Measurements from ENCODE around the gene ZNF217. TPM values are rescaled to one million over a fixed set of nuclear protein-coding genes. Genes with fewer than 3 reads are reported as not detected.
"Not testable (repeated sequence)": the region's sequence is repeated elsewhere in the genome, so short reads cannot be mapped to it uniquely, and the experiment has no call there.

ZNF217 gene
- total RNA-seq, 1 experiment from 2014 or later = 45.6 TPM

DNA sequence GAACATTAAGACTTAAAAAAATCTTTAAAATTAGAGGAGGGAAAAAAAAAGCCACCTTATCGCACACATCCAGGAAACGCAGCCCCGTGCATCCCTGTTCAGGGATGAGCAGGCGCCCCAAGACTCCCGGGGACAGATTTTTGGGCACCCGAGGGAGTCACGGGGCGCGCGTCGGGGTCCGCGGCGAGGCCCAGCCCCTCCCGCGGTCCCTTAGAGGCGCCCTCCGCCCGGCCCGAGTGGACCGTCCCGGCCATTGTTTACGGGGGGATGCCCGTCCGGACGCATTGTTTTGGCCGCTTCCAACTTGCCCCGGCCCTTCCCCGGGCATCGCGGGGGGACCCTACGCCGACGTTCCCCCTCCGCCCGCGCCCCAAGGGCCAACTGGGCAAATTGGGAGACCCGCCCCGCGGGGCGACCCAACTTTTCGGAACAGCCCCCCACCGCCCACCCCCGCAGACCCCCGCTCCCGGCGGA is 610 bp downstream of the ZNF217 start:
- Histone ChIP-seq H3K27ac (ENCODE audit: low read length) (peak overlapping the region; percentile 81), H2AFZ (ENCODE audit: low read length) (no peak overlapping the region), H3K4me2 (ENCODE audit: low read length) (peak overlapping the region; percentile 82), H3K9ac (ENCODE audit: low read length) (peak overlapping the region; percentile 91), H3K79me2 (ENCODE audit: low read length) (peaks cover 86% of the 10 kb centered on the region), H3K9me2 (replicated peaks; ENCODE audit: low read length) (no peaks in the 10 kb centered on the region), H3K9me3 (ENCODE audit: low read length) (no peaks in the 10 kb centered on the region), H3K27me3 (ENCODE audit: low read length) (no peaks in the 10 kb centered on the region), H3K4me1 (ENCODE audit: insufficient read depth, low read length) (peaks cover 50% of the 10 kb centered on the region), H3K36me3 (ENCODE audit: low read depth, low read length) (no peaks in the 10 kb centered on the region), H4K20me1 (ENCODE audit: low read length) (no peaks in the 10 kb centered on the region), H3F3A (ENCODE audit: low read length, unreplicated experiment) (no peaks in the 10 kb centered on the region), H3K4me3 (ENCODE audit: low read length) (peak overlapping the region; percentile 92)
- TF ChIP-seq EZH2phosphoT487 (IDR thresholded peaks at IDR 0.05; ENCODE audit: borderline replicate concordance, low read length) = no peak
- TF ChIP-seq, protein P1, sequence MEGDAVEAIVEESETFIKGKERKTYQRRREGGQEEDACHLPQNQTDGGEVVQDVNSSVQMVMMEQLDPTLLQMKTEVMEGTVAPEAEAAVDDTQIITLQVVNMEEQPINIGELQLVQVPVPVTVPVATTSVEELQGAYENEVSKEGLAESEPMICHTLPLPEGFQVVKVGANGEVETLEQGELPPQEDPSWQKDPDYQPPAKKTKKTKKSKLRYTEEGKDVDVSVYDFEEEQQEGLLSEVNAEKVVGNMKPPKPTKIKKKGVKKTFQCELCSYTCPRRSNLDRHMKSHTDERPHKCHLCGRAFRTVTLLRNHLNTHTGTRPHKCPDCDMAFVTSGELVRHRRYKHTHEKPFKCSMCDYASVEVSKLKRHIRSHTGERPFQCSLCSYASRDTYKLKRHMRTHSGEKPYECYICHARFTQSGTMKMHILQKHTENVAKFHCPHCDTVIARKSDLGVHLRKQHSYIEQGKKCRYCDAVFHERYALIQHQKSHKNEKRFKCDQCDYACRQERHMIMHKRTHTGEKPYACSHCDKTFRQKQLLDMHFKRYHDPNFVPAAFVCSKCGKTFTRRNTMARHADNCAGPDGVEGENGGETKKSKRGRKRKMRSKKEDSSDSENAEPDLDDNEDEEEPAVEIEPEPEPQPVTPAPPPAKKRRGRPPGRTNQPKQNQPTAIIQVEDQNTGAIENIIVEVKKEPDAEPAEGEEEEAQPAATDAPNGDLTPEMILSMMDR (conservative IDR thresholded peaks at IDR 0.05; ENCODE audit: low read depth, low read length) = no peak
- no peak for TF ChIP-seq EZH2 (IDR thresholded peaks at IDR 0.05; ENCODE audit: low read length, unreplicated experiment)
- ChIA-PET POLR2A (ENCODE audit: unreplicated experiment) (interaction anchor here (1.0 to 1.6 kb wide), 4 partner anchors 10 to 182 kb away, joined by 3 to 22 read pairs (median 10); no protein-coding TSS in a partner anchor), CTCF (interaction anchor here (0.6 kb wide), 1 partner anchor 146 kb away, joined by 6 read pairs; no protein-coding TSS in a partner anchor)
- ATAC-seq = no peak; the same call in 1 of the 2 replicates
- no TSS peak for BruUV-seq (replicated peaks)
- intact Hi-C loops (cut with micrococcal nuclease) = loop anchor here (10.0 kb wide), 1 partner anchor 1958 kb away; no protein-coding TSS in a partner anchor
- peak; percentile 28 for DNase-seq

DNA sequence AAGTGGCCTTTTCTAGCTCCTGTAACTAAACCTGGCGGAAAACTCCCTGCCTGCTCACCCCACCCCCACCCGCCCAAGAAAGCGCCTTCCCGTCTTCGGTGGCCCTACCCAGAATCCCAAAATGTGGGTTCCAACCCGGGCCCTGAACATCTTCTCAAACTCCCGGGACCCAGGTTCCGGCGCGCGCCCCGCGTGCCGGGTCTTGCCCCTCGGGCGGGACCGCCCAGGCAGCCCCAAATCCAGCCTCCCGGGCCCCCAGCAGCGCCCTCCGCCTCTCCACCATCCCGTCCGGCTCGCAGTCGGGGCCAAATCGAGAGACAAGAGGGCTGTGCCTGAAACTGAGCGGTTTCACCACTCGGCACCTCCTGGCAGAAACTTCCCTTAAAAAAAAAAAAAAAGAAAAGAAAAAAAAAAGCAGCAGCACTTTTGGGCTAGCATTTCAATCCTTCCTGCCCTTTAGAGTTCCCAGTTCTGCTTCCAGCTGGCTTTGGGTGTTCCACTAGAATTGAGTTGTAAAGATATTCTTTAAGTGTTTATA is 1.1 kb downstream of the ZNF217 start:
- Histone ChIP-seq H3K4me2 (ENCODE audit: low read length) (peak overlapping the region; percentile 82), H3K79me2 (ENCODE audit: low read length) (peaks cover 87% of the 10 kb centered on the region), H3K4me1 (ENCODE audit: insufficient read depth, low read length) (peaks cover 47% of the 10 kb centered on the region), H3K9ac (ENCODE audit: low read length) (peak overlapping the region; percentile 91), H3K27ac (ENCODE audit: low read length) (peak overlapping the region; percentile 81), H3K4me3 (ENCODE audit: low read length) (peak overlapping the region; percentile 92)
- ChIA-PET POLR2A (ENCODE audit: unreplicated experiment) (interaction anchor here (0.9 kb wide), 1 partner anchor 161 kb away, joined by 6 read pairs; no protein-coding TSS in a partner anchor), CTCF (interaction anchor here (0.5 kb wide), 1 partner anchor 335 kb away, joined by 3 read pairs; no protein-coding TSS in a partner anchor)
- H2AFZ ChIP-seq (ENCODE audit: low read length); H3K9me3 ChIP-seq (ENCODE audit: low read length); H3K27me3 ChIP-seq (ENCODE audit: low read length); H3K36me3 ChIP-seq (ENCODE audit: low read depth, low read length); ATAC-seq; H3K9me2 ChIP-seq (replicated peaks; ENCODE audit: low read length); H4K20me1 ChIP-seq (ENCODE audit: low read length); BruUV-seq (replicated peaks); H3F3A ChIP-seq (ENCODE audit: low read length, unreplicated experiment): not testable (repeated sequence)
- intact Hi-C loops (cut with micrococcal nuclease) = loop anchor here (10.0 kb wide), 1 partner anchor 1958 kb away; no protein-coding TSS in a partner anchor
- peak; percentile 69 for DNase-seq

DNA sequence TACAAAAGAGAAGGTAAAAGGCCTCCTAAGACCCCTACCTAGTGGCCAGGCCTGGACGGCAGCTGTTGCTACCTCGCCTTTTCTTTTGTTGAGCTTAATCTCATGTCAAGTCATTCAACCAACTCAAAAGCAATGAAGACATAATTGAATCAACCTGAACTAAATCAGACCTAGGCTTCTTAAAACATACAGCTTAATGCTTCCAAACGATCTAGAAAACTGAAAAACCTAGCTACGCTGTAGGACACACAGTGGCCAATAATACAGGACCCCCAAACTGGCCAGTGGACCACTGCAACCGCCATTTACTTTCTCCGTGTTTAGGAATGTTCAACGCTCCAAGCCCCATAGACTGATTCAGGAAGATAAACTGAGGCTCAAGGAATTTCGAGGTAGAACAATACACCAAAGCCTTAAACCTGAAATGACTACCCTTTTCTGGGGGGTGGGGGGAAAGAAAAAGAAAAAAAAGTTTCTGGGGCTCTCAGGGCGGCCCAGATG is 1.6 kb downstream of the ZNF217 start:
- not testable (repeated sequence) for H2AFZ ChIP-seq (ENCODE audit: low read length); H4K20me1 ChIP-seq (ENCODE audit: low read length); H3K9me2 ChIP-seq (replicated peaks; ENCODE audit: low read length); ATAC-seq; H3K9me3 ChIP-seq (ENCODE audit: low read length); H3K27me3 ChIP-seq (ENCODE audit: low read length); H3K36me3 ChIP-seq (ENCODE audit: low read depth, low read length); H3F3A ChIP-seq (ENCODE audit: low read length, unreplicated experiment)
- peak overlapping the region; percentile 91 for H3K9ac ChIP-seq (ENCODE audit: low read length)
- peak overlapping the region; percentile 92 for H3K4me3 ChIP-seq (ENCODE audit: low read length)
- DNase-seq = peak; percentile 44
- H3K27ac ChIP-seq (ENCODE audit: low read length) = peak overlapping the region; percentile 81
- TSS peak; percentile 22 for BruUV-seq (replicated peaks)
- CTCF ChIA-PET = interaction anchor here (0.5 kb wide), 1 partner anchor 335 kb away, joined by 3 read pairs; no protein-coding TSS in a partner anchor
- H3K4me2 ChIP-seq (ENCODE audit: low read length) = peak overlapping the region; percentile 82
- POLR2A ChIA-PET (ENCODE audit: unreplicated experiment) = interaction anchor here (0.6 to 0.9 kb wide), 5 partner anchors 9 to 340 kb away, joined by 3 to 6 read pairs (median 3); no protein-coding TSS in a partner anchor
- peaks cover 46% of the 10 kb centered on the region for H3K4me1 ChIP-seq (ENCODE audit: insufficient read depth, low read length)
- H3K79me2 ChIP-seq (ENCODE audit: low read length) = peaks cover 90% of the 10 kb centered on the region
- intact Hi-C loops (cut with micrococcal nuclease) = loop anchor here (1.0 to 10.0 kb wide), 2 partner anchors 13 to 1957 kb away; no protein-coding TSS in a partner anchor

- BruUV-seq (replicated peaks); CTCF ChIA-PET; H3F3A ChIP-seq (ENCODE audit: low read length, unreplicated experiment); H4K20me1 ChIP-seq (ENCODE audit: low read length); H2AFZ ChIP-seq (ENCODE audit: low read length); H3K36me3 ChIP-seq (ENCODE audit: low read depth, low read length); H3K27me3 ChIP-seq (ENCODE audit: low read length); ATAC-seq; H3K9me3 ChIP-seq (ENCODE audit: low read length); H3K9me2 ChIP-seq (replicated peaks; ENCODE audit: low read length): not testable (repeated sequence)
- POLR2A ChIA-PET (ENCODE audit: unreplicated experiment) = interaction anchor here (0.6 to 0.9 kb wide), 6 partner anchors 9 to 341 kb away, joined by 3 to 6 read pairs (median 4); no protein-coding TSS in a partner anchor
- Histone ChIP-seq H3K27ac (ENCODE audit: low read length) (peak overlapping the region; percentile 81), H3K4me3 (ENCODE audit: low read length) (peak overlapping the region; percentile 92), H3K79me2 (ENCODE audit: low read length) (peaks cover 90% of the 10 kb centered on the region), H3K4me2 (ENCODE audit: low read length) (peak overlapping the region; percentile 82), H3K4me1 (ENCODE audit: insufficient read depth, low read length) (peaks cover 46% of the 10 kb centered on the region), H3K9ac (ENCODE audit: low read length) (peak overlapping the region; percentile 91)
- intact Hi-C loops (cut with micrococcal nuclease) = loop anchor here (1.0 to 10.0 kb wide), 2 partner anchors 12 to 1956 kb away; no protein-coding TSS in a partner anchor
- DNase-seq = peak; percentile 39
Observed at GRCh38 chr20:53591206-53591741, 2.4 kb downstream of the ZNF217 start.

- H3F3A ChIP-seq (ENCODE audit: low read length, unreplicated experiment); BruUV-seq (replicated peaks); DNase-seq; ATAC-seq; H3K9me3 ChIP-seq (ENCODE audit: low read length); H3K9me2 ChIP-seq (replicated peaks; ENCODE audit: low read length); CTCF ChIA-PET; H3K27me3 ChIP-seq (ENCODE audit: low read length); H4K20me1 ChIP-seq (ENCODE audit: low read length); H2AFZ ChIP-seq (ENCODE audit: low read length); H3K36me3 ChIP-seq (ENCODE audit: low read depth, low read length): not testable (repeated sequence)
- Histone ChIP-seq H3K79me2 (ENCODE audit: low read length) (peaks cover 91% of the 10 kb centered on the region), H3K4me1 (ENCODE audit: insufficient read depth, low read length) (peaks cover 45% of the 10 kb centered on the region), H3K4me3 (ENCODE audit: low read length) (peak overlapping the region; percentile 92), H3K9ac (ENCODE audit: low read length) (peak overlapping the region; percentile 91), H3K27ac (ENCODE audit: low read length) (peak overlapping the region; percentile 81), H3K4me2 (ENCODE audit: low read length) (peak overlapping the region; percentile 82)
- intact Hi-C loops (cut with micrococcal nuclease) = loop anchor here (1.0 to 10.0 kb wide), 2 partner anchors 11 to 1956 kb away; no protein-coding TSS in a partner anchor
- POLR2A ChIA-PET (ENCODE audit: unreplicated experiment) = interaction anchor here (0.7 kb wide), 1 partner anchor 19 kb away, joined by 4 read pairs; no protein-coding TSS in a partner anchor
Observed at GRCh38 chr20:53590608-53591007, 3.0 kb downstream of the ZNF217 start.

Data from PC-3 (cell line).